ENCODE data around the gene CCDC33.

CCDC33 gene

GRCh38 chr15:74369084-74369745 lies 133.1 kb downstream of the CCDC33 start:
- intact Hi-C loops (cut with DNase I; ENCODE audit: low total_unique reads), result no loop called here
- Histone ChIP-seq H3K4me3 (no peak overlapping the region), H3K9me3 (no peaks in the 10 kb centered on the region), H3K27ac (no peak overlapping the region), H3K27me3 (peaks cover 0 to 66% of the 10 kb centered on the region in 2 donors), H3K36me3 (no peaks in the 10 kb centered on the region), H3K4me1 (peaks cover 0 to 25% (median 15%) of the 10 kb centered on the region in 4 donors)
- DNase-seq, result peak in 1 of 2 donors; percentile 21
- no peak for TF ChIP-seq CTCF (IDR thresholded peaks at IDR 0.05)

GRCh38 chr15:74369756-74370155 lies 133.6 kb downstream of the CCDC33 start:
- TF ChIP-seq CTCF (IDR thresholded peaks at IDR 0.05), result no peak
- Histone ChIP-seq H3K9me3 (no peaks in the 10 kb centered on the region), H3K4me1 (peaks cover 0 to 31% (median 19%) of the 10 kb centered on the region in 4 donors), H3K4me3 (no peak overlapping the region), H3K27me3 (peaks cover 0 to 66% of the 10 kb centered on the region in 2 donors), H3K36me3 (no peaks in the 10 kb centered on the region), H3K27ac (no peak overlapping the region)
- DNase-seq, result peak in 1 of 2 donors; percentile 24
- intact Hi-C loops (cut with DNase I; ENCODE audit: low total_unique reads), result loop anchor here (5.0 kb wide), 1 partner anchor 263 kb away; no protein-coding TSS in a partner anchor

GRCh38 chr15:74370471-74370870 lies 134.3 kb downstream of the CCDC33 start:
- H3K9me3 ChIP-seq, result no peaks in the 10 kb centered on the region
- intact Hi-C loops (cut with DNase I; ENCODE audit: low total_unique reads), result loop anchor here (5.0 kb wide), 1 partner anchor 262 kb away; no protein-coding TSS in a partner anchor
- DNase-seq, result no peak
- H3K36me3 ChIP-seq, result no peaks in the 10 kb centered on the region
- H3K4me3 ChIP-seq, result no peak overlapping the region
- H3K27me3 ChIP-seq, result peaks cover 0 to 64% of the 10 kb centered on the region in 2 donors
- no peak overlapping the region for H3K27ac ChIP-seq
- H3K4me1 ChIP-seq, result peaks cover 0 to 32% (median 22%) of the 10 kb centered on the region in 4 donors
- TF ChIP-seq CTCF (IDR thresholded peaks at IDR 0.05), result no peak

- H3K27ac ChIP-seq, result no peak overlapping the region
- intact Hi-C loops (cut with DNase I; ENCODE audit: low total_unique reads), result loop anchor here (5.0 kb wide), 1 partner anchor 259 kb away; no protein-coding TSS in a partner anchor
- no peak for DNase-seq
- H3K4me1 ChIP-seq, result peaks cover 0 to 19% (median 12%) of the 10 kb centered on the region in 4 donors
- H3K36me3 ChIP-seq, result no peaks in the 10 kb centered on the region
- no peak overlapping the region for H3K4me3 ChIP-seq
- H3K9me3 ChIP-seq, result no peaks in the 10 kb centered on the region
- H3K27me3 ChIP-seq, result peaks cover 0 to 47% of the 10 kb centered on the region in 2 donors
- TF ChIP-seq CTCF (IDR thresholded peaks at IDR 0.05), result no peak
Observed at GRCh38 chr15:74373056-74373650, 137.0 kb downstream of the CCDC33 start.

- Histone ChIP-seq H3K4me3 (peak overlapping the region; percentile 56 to 58), H3K4me1 (peaks cover 0 to 19% (median 12%) of the 10 kb centered on the region in 4 donors), H3K9me3 (no peaks in the 10 kb centered on the region), H3K27me3 (peaks cover 0 to 43% of the 10 kb centered on the region in 2 donors), H3K36me3 (no peaks in the 10 kb centered on the region), H3K27ac (peak overlapping the region in 1 of 2 donors; percentile 8)
- TF ChIP-seq CTCF (IDR thresholded peaks at IDR 0.05), result peak; percentile 85 to 87
- peak; percentile 92 to 94 for DNase-seq
- intact Hi-C loops (cut with DNase I; ENCODE audit: low total_unique reads), result loop anchor here (5.0 kb wide), 1 partner anchor 258 kb away; no protein-coding TSS in a partner anchor
Observed at GRCh38 chr15:74373731-74374647, 137.9 kb downstream of the CCDC33 start.

Measured in tibial artery (tissue), 4 donors.